ENCODE measurements around the gene PRM1. TPM values are rescaled to one million over a fixed set of nuclear protein-coding genes. Genes with fewer than 3 reads are reported as not detected.

PRM1 gene
- total RNA-seq, 1 experiment from 2014 or later = not detected

DNA sequence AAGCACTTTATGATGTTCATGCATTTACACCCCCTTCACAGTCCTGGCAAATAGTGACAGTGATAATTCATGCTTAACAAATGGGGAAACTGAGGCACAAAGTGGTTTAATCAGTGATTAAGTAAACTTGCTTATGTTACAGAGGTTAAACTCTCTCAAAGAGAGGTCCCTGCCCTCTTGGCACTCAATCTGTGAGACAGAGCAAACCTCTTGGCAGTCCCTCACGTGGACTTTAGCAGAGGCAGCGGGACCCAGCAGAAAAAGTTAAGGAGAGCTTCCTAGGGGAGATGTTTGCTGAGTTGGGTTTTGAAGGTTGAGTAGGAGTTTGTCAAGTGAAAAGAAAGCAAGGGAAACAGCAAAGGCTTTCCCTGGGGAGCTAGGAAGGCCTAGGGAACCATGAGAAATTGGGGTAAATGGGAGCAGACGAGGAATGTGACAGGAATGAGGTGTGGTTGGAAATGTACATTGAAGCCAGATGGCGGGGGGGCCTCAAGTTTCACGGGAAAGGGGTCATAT, 35.9 kb downstream of the PRM1 start:
- H3K79me2 ChIP-seq (ENCODE audit: low read depth) = no peaks in the 10 kb centered on the region
- no peaks in the 10 kb centered on the region for H3K4me1 ChIP-seq (replicated peaks; ENCODE audit: insufficient read depth)
- no peaks in the 10 kb centered on the region for H3K9me3 ChIP-seq (ENCODE audit: insufficient read depth, low read depth)
- H3K4me2 ChIP-seq = no peak overlapping the region
- BruUV-seq (replicated peaks) = no TSS peak
- H3K27me3 ChIP-seq (ENCODE audit: insufficient read depth, low read depth) = no peaks in the 10 kb centered on the region
- no peaks in the 10 kb centered on the region for H3F3A ChIP-seq (ENCODE audit: insufficient read depth, low read depth)
- ChIA-PET POLR2A (ENCODE audit: unreplicated experiment) (no interaction called here), CTCF (no interaction called here)
- no peak for DNase-seq
- H2AFZ ChIP-seq = no peak overlapping the region
- intact Hi-C loops (cut with micrococcal nuclease; ENCODE audit: unreplicated experiment) = no loop called here
- H3K9me2 ChIP-seq (ENCODE audit: insufficient read depth) = no peaks in the 10 kb centered on the region
- no peak overlapping the region for H3K4me3 ChIP-seq
- TF ChIP-seq, protein P1, sequence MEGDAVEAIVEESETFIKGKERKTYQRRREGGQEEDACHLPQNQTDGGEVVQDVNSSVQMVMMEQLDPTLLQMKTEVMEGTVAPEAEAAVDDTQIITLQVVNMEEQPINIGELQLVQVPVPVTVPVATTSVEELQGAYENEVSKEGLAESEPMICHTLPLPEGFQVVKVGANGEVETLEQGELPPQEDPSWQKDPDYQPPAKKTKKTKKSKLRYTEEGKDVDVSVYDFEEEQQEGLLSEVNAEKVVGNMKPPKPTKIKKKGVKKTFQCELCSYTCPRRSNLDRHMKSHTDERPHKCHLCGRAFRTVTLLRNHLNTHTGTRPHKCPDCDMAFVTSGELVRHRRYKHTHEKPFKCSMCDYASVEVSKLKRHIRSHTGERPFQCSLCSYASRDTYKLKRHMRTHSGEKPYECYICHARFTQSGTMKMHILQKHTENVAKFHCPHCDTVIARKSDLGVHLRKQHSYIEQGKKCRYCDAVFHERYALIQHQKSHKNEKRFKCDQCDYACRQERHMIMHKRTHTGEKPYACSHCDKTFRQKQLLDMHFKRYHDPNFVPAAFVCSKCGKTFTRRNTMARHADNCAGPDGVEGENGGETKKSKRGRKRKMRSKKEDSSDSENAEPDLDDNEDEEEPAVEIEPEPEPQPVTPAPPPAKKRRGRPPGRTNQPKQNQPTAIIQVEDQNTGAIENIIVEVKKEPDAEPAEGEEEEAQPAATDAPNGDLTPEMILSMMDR (conservative IDR thresholded peaks at IDR 0.05) = no peak
- TF ChIP-seq EZH2 (IDR thresholded peaks at IDR 0.05; ENCODE audit: low read depth) = no peak
- no peak overlapping the region for H3K27ac ChIP-seq
- H4K20me1 ChIP-seq (ENCODE audit: insufficient read depth) = no peaks in the 10 kb centered on the region
- H3K36me3 ChIP-seq (ENCODE audit: low read depth) = no peaks in the 10 kb centered on the region

DNA sequence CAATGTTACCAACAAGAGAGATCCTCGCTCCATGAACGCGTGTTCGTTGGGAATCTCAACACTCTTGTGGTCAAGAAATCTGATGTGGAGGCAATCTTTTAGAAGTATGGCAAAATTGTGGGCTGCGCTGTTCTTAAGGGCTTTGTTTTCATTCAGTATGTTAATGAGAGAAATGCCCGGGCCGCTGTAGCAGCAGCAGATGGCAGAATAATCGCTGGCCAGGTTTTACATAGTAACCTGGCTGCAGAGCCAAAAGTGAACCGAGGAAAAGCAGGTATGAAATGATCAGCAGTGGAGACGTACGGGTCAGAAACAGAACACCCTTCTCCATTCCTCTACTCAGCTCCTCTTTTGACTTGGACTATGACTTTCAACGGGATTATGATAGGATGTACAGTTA, 38.5 kb downstream of the PRM1 start:
- Histone ChIP-seq H3K79me2 (ENCODE audit: low read depth) (no peaks in the 10 kb centered on the region), H4K20me1 (ENCODE audit: insufficient read depth) (no peaks in the 10 kb centered on the region), H3K36me3 (ENCODE audit: low read depth) (no peaks in the 10 kb centered on the region), H2AFZ (no peak overlapping the region), H3K9me2 (ENCODE audit: insufficient read depth) (no peaks in the 10 kb centered on the region), H3K27me3 (ENCODE audit: insufficient read depth, low read depth) (no peaks in the 10 kb centered on the region), H3K4me2 (no peak overlapping the region), H3K27ac (no peak overlapping the region), H3K4me3 (no peak overlapping the region), H3F3A (ENCODE audit: insufficient read depth, low read depth) (no peaks in the 10 kb centered on the region), H3K9me3 (ENCODE audit: insufficient read depth, low read depth) (no peaks in the 10 kb centered on the region), H3K4me1 (replicated peaks; ENCODE audit: insufficient read depth) (no peaks in the 10 kb centered on the region)
- POLR2A ChIA-PET (ENCODE audit: unreplicated experiment) = no interaction called here
- intact Hi-C loops (cut with micrococcal nuclease; ENCODE audit: unreplicated experiment) = no loop called here
- no peak for DNase-seq
- BruUV-seq (replicated peaks) = no TSS peak
- no peak for TF ChIP-seq EZH2 (IDR thresholded peaks at IDR 0.05; ENCODE audit: low read depth)
- TF ChIP-seq, protein P1 (conservative IDR thresholded peaks at IDR 0.05) = no peak
- CTCF ChIA-PET = no interaction called here

DNA sequence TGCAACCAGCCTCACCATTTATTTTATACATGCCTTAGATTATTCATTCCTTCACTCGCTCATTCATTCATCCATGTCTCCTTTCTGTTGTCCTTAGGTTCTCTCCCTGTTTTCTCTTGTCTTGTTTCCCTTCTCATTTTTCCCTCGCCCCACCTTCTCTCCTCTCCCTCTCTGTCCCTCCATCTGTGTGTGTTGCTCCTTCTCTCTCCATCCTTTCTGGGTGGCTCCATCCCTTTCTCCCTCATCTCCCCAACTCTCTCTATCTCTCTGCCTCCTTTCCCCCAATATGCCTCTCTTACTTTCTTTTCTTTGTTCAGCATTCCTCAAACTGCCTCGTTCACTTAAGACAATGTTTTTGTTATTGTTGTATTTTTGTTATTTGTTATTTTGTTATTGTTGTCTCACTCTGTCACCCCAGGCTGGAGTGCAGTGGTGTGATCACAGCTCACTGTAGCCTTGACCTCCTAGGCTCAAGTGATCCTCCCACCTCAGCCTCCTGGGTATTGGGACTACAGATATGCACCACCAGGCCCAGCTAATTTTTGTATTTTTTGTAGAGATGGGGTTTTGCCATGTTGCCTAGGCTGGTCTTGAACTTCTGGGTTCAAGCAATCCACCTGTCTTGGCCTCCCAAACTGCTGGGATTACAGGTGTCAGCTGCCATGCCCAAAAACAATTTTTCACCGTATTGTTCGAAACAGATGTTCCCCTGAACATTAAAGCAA, 39.5 kb downstream of the PRM1 start:
- H3F3A ChIP-seq (ENCODE audit: insufficient read depth, low read depth) = no peaks in the 10 kb centered on the region

More for the DNA sequence above, 39.5 kb downstream of the PRM1 start:
- ChIA-PET CTCF (no interaction called here), POLR2A (ENCODE audit: unreplicated experiment) (no interaction called here)
- Histone ChIP-seq H3K4me1 (replicated peaks; ENCODE audit: insufficient read depth) (no peaks in the 10 kb centered on the region), H3K36me3 (ENCODE audit: low read depth) (no peaks in the 10 kb centered on the region), H3K27ac (no peak overlapping the region), H3K4me3 (no peak overlapping the region), H3K4me2 (no peak overlapping the region), H4K20me1 (ENCODE audit: insufficient read depth) (no peaks in the 10 kb centered on the region), H3K27me3 (ENCODE audit: insufficient read depth, low read depth) (no peaks in the 10 kb centered on the region), H3K79me2 (ENCODE audit: low read depth) (no peaks in the 10 kb centered on the region), H2AFZ (no peak overlapping the region), H3K9me3 (ENCODE audit: insufficient read depth, low read depth) (no peaks in the 10 kb centered on the region), H3K9me2 (ENCODE audit: insufficient read depth) (no peaks in the 10 kb centered on the region)
- no peak for TF ChIP-seq EZH2 (IDR thresholded peaks at IDR 0.05; ENCODE audit: low read depth)
- TF ChIP-seq, protein P1 (conservative IDR thresholded peaks at IDR 0.05) = no peak
- BruUV-seq (replicated peaks) = no TSS peak
- DNase-seq = no peak
- intact Hi-C loops (cut with micrococcal nuclease; ENCODE audit: unreplicated experiment) = no loop called here

Measured in PC-9 (cell line).